Lower leg skin (tissue), 3 donors: ENCODE results near the gene OR14A2.

Source experiments
- CTCF ChIP-seq, 3 donors: fragments of 450-650 bp; IDR thresholded peaks; one replicate each; pipeline ENCODE4 v1.5.1; 2016; ENCODE audit warnings: antibody characterized with exemption in 3 of 3, mild to moderate bottlenecking in 3 of 3, moderate library complexity in 2 of 3
- POLR2A ChIP-seq, 2 donors: fragments of 450-650 bp; IDR thresholded peaks; one replicate each; pipeline ENCODE4 v1.6.1; 2016 to 2017; ENCODE audit warnings: antibody characterized with exemption in 2 of 2, mild to moderate bottlenecking in 1 of 2, moderate library complexity in 1 of 2

- TF ChIP-seq CTCF (IDR thresholded peaks at IDR 0.05) = no peak
- TF ChIP-seq POLR2A (IDR thresholded peaks at IDR 0.05) = no peak
Measured at GRCh38 chr1:247680171-247680570, 67.8 kb downstream of the OR14A2 start.
